ENCODE results near the gene PTPRN2.
"Not testable (repeated sequence)": the region's sequence is repeated elsewhere in the genome, so short reads cannot be mapped to it uniquely, and the experiment has no call there.

Gene PTPRN2

DNA sequence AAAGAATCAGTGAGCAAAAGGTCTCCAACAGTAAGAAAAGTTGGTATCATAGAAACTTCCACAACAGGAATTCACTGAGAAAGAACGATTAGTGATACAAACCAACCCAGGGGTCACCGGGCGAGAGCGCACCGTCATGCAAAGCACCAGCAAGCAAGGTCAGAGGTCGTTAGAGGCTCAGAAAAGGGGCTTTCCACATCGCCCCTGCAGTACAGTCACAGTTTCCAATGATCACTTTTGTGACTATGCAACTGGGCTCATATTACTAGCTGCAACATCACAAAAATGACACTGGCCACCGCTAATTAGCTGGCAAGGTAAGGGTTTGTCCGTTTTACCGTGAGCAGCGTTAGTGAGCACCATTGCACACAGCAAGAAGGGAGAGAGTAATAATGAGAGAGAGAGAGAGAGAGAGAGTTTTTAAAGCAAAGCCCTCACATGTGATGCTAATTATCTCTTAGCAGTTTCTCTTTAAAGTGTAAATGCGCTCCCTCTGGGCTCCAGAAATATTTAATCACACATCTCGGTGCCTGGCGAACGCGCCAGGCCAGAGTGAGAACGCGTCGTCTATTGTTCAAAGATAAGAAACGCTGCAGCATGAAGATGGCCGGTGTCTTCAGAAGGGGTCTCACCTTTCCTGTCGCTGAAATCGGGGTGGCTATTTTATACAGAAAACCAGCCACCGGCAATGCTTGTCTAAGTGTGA, 1013.4 kb downstream of the PTPRN2 start:
- DNase-seq = no peak

DNA sequence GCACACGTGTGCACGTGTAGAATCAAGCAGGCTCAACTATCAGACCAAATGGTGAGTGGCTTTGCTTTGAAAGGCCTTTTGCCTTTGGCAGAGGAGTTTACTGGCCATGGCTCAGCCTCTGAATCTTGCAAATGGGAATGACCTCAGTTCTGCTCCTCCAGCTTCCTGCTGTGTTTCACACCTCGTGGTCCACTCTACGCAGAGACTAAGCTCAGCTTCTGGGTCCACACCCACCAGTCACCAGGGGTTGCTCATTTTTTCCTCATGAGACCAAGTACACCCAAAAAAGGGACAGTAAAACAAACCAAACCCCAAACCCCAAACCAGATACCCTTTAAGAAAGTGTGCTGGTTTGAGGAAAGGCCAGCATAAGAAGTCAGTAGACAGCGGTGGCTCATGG, 1014.4 kb downstream of the PTPRN2 start:
- DNase-seq = no peak

DNA sequence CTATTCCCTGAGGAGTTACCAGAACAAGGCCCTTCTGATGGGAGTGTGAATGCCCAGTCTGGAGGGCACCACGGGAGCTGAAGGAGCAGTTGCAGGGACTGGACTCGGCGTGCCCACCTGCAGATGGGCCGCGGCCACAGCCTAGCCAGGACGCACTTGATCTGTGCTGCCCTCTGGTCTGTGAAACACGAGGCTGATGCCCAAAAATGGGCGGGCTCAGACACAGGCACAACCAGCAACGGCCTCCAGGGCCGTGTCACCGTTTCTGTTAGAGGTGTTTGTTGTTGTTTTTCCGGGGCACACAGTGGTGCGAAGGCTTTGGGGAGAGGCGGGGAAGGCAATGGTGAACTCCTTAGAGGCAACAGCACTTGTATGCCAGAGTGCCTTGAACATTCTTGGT, 1015.0 kb downstream of the PTPRN2 start:
- DNase-seq = no peak

DNA sequence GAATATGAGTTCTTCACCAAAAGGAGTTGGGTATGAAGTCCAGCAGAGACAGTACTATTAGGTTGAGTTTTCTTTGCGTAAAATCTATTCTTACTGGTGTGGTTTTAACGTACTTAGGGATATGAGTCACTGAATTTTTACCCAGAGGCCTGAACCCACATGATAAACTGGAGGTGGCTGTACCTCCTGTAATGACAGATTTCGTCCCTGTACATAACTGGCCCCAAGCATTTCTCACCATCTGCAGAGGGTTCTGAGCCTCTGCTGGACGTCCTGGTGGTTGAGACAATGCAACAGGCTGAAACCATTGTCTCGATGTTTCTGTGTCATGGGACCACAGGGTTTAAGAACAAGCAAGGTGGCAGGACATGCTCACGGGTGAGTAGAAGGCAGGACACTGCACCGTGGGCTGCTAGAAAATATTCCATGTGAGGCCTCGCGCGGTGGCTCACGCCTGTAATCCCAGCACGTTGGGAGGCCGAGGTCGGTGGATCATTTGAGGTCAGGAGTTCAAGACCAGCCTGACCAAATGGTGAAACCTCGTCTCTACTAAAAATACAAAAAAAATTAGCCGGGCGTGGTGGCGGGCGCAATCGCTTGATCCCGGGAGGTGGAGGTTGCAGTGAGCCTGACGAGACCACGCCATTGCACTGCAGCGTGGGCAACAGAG, 1017.0 kb downstream of the PTPRN2 start:
- DNase-seq = no peak

DNA sequence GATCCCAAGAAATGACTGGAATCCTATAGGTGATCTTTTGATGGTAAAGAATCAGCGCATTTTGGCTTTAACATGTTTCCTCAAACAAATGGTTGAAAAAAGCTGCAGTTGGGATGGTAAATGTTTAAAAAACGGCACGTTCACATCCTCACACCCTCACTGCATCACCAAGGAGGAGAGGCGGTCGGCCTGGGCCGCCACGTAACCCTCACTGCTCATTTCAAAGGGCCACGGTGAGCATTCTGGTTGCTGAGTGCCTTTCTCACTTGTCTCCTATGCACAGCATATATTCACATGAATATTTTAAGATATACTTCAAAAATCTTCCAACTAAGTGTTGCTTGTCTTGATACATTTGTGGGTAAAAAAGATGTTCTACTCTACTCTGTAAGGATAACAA, 1017.7 kb downstream of the PTPRN2 start:
- no peak for DNase-seq

DNA sequence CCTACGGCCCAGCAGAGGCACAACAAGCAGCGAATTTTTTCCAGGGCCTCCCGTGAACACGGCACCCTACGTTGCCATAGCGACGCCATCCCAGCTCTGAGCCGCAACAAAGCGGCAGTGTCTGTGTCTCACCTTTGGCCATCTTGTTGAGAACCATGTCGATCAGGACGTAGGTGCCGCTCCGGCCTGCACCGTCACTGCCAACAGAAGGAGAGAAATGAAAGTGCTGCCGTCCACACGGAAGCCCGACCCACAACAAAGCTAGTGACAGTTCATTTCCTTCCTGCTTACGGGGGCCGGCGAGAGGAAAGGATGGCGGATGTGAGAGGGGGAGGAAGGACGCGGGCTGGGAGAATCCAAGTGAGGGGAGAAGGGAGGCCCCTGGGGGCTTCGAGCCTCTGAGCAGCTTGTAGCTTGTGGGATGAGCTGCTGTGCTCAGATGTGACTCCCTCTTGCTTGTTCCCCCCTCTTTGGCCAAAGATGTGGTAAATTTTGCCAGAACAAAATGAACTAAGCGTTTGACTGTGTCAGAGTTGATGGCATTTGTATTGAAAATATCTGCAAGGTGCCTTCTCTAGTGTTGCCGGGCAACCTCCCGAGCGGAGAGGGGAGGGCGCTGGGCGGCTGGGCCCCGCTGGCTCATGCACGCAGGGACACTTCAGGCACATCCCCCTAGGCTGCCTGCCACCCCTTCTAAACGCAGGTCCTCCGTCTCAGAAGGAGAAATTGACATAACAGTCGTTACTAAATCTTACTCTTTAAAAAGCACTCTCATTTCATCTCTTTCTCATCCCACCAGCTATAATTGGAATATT, 1018.6 kb downstream of the PTPRN2 start:
- peak; percentile 62 for DNase-seq

DNA sequence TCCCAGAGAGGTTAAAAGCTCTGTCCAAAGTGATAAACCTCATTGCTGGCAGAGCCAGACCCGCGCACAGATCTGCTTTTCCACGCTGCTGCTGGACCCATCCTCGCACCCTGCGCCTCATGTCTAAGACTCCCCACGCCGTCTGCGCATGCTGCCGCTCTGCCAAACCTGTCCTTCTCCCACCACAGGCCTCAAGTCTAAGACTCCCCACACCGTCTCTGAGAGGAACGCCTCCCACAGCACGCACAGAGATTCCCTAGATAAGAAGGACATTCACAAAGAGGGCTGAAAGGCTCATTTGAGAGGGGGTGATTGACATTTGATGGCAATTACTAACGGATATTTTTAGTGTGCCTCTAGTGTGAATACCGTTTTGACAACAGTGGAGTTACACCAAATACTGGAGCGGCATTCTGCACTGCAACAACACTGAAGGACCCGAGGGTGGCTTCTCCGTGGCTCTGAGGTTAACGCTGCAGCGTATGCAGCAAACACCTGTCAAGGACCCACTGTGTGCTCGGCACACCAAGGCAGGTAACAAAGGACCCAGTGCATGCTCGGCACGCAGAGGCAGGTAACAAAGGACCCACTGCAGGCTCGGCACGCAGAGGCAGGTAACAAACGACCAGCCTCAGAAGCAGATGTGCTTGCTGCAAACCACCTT, 1019.4 kb downstream of the PTPRN2 start:
- DNase-seq = no peak

DNA sequence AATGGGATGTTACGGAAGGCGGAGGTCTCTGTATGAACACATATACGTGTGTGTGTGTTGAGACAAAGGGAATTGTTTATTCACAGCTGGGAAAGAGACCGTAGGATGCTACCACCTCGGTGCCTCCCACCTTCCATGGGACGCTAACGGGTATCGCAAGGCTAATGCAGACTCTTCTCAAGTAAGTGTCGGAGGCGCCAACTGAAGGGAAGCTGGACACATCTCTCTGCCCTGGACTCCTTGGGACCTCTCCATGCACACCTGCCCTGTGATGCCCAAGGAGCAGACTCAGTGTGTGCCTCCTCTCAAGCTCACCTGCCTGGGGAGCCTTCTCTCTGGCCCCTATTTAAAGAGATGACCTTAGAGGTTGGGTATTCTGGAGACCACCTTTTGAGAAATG, 1020.0 kb downstream of the PTPRN2 start:
- DNase-seq = no peak

DNA sequence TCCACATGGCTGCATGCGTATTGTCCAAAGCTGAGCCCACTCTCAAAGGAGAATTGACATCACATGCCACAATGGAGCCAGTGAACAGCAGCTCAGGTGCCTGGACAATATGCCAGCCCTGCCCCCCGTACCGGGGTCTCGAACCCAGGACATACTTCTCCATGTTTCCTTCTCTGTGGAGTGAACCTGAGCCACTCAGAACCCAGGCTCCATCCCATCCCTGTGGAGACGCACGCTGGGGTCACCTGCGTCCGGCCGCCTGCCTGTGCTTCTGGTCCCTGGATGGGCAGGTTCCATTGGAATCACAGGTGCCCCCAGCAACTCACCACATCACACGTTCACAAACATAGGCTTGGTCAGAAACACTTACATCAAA, 1021.0 kb downstream of the PTPRN2 start:
- DNase-seq = no peak

DNA sequence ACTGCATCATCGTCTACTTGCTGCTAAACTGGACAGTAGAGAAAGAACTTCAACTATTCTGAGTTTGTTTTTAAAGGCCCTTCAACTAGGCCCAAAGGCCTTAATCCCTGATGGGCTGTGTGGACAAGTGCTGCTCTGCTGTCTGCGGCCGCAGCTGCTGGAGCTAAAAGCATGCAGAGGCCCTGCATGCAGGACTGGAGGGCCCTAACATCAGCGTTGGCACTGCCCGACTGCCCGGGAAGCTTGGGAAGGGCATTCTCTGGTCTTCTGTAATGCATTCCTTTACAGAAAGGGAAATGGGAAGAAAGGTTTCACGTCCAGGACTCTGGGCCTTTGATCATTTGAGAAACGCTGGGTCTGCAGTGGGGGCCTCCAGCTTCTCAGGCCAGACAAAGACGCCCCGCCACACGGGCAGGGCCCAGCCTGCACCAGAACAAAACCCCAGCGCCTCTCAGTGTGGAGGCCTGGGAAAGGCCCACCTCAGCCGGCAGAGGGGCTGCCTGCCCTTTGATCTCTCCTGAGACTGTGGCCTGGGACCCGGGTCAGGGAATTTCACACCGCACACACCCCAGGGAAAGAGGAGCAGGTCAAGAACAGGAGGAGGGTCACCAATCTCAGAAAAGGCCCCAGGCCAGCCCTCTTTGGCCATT, 1021.5 kb downstream of the PTPRN2 start:
- no peak for DNase-seq

DNA sequence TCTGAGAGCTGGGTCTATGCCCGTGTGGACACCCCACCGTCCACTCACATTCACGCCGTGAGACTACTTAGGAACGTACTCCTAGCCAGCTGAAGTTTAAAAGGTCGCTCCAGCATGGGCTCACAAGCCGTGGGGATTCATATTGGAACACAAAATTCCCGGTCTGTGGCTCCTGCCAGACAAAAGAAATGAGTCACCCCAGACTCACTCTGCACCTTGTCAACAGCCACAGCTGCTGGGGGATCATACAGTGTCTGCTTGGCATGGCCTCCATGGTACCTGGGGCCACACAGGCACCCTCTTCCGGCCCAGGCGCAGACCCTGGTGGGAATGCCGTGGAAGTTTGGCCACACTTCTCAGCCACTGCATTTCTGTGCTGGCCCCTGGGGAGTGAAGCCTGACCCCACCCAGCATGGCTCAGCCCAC, 1022.4 kb downstream of the PTPRN2 start:
- no peak for DNase-seq

DNA sequence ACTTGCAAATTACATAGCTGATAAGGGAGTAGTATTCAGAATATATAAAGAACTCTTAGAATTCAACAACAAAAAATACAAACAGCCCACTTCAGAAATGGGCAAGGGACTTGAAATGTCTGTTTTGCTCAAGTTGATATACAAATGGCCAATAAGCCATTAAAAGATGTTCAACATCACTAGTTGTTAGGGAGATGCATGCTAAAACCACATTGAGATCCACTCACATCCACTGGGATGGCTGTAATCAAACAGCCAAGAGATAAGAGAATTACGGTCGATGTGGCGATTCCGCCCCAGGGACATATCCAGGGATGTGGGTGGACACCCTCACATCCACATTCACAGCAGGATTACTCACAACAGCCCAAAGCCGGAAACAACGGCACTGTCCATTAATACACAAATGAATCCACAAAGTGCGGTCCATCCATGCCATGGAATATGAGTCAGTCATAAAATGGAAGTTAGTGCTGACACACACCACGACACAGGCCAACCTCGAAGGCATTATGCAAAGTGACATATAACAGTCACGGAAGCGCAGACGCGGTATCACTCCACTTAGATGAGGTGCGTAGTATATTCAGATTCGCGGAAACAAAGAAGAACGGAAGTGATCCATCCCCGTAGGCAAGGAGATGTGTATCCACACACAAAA, 1023.0 kb downstream of the PTPRN2 start:
- no peak for DNase-seq

DNA sequence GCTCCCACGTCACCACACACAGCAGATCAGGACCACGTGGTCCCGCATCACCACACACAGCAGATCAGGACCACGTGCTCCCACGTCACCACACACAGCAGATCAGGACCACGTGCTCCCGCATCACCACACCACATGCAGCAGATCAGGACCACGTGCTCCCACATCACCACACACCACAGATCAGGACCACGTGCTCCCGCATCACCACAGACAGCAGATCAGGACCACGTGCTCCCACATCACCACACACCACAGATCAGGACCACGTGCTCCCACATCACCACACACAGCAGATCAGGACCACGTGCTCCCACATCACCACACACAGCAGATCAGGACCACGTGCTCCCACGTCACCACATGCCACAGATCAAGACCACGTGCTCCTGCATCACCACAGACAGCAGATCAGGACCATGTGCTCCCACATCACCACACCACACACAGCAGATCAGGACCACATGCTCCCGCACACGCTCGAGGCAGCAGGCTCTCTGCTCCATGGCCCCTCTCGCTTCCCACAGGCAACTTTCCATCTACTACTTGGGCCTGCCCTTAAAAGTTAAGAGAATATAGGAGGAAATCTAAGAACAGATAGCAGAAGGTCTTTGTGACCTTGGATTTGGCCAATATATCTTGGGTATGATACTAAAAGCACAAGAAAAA, 1024.0 kb downstream of the PTPRN2 start:
- not testable (repeated sequence) for DNase-seq

DNA sequence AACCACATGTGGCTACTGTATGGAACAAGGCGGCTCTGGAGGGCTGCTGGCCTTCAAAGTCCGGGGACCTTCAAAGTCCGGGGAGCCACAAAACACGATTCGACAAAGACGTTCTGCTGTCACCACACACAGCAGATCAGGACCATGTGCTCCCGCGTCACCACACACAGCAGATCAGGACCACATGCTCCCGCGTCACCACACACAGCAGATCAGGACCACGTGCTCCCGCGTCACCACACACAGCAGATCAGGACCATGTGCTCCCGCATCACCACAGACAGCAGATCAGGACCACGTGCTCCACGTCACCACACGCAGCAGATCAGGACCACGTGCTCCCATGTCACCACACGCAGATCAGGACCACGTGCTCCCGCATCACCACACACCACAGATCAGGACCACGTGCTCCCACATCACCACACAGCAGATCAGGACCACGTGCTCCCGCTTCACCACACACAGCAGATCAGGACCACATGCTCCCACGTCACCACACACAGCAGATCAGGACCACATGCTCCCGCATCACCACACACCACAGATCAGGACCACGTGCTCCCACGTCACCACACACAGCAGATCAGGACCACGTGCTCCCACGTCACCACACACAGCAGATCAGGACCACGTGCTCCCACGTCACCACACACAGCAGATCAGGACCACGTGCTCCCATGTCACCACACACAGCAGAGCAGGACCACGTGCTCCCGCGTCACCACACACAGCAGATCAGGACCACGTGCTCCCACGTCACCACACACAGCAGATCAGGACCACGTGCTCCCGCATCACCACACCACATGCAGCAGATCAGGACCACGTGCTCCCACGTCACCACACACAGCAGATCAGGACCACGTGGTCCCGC, 1024.9 kb downstream of the PTPRN2 start:
- not testable (repeated sequence) for DNase-seq

DNA sequence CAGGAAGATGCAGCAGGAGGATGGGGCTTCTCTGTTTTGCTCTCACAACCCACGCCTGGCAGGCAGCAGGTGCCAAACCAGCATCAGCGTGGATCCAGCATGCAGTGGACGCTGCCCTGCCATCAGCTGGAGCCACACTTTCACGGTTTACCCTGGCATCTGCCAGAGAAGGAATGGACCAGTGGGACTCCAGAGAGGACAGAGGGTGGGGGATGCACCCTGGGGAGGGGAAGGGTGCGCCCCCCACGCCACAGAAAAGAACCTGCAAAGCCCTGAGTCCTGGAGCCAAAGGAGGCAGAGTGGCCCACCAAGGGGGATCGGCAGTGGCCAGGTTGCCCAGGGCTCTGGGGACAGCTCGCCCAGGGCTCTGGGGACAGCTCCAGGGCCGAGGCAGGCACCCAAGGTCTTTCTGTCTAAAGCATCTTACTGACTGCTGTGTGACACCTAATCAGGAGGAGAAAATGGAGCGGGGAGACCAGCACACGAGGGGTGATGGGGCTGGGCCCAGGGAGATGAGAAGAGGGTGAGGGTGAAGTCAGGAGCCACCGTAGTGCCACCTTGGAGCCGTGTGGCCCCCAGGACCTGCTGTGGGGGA, 1025.7 kb downstream of the PTPRN2 start:
- no peak for DNase-seq

DNA sequence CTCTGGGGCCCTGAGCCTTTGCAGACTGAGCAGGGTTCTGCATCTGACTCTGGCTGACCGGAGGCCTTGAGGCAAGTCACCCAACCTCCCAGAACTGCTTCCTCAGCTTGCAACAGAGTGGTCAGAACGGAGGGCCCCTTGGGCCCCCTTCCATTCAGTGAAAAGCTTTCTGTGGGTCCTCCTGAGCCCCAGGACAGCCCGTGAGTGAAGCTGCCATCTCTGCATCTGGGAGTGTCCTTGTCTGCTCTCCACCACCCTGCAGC, 1026.2 kb downstream of the PTPRN2 start:
- DNase-seq = no peak

DNA sequence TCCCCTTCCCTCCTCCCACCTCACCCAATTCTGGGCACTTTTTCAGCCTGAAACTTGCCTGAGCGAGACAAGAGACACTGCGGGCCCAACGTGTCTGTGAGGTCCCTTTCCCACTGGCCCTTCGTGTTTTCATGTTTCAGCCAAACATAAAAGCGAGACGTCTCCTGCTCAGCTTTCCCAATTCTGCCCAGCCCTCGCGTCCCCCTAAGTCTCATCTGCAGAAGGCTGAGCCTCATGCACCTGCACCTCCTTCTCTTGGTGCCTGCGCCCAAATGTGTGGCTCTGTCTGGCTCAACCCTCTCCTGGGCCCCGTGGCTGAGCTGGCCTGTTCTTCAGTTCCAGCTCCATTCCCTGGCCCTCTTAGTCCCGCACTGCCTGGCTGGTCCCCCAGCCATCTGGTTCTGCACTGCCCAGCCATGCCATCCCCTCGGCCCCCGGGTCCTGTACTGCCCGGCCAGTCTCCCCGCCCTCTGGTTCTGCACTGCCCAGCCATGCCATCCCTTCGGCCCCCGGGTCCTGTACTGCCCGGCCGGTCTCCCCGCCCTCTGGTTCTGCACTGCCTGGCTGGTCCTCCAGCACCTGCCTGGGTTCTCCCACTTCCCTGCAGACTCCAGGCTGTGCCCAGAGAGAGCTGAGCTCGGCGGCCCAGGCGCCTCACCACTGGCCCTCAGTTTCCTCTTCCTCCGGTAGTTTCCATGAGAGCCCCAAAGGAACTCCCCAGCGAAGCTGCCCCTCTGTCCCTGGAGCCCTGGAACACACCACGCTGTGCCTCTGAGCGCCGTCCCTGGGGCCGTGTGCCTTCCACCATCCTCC, 1026.7 kb downstream of the PTPRN2 start:
- DNase-seq = no peak

DNA sequence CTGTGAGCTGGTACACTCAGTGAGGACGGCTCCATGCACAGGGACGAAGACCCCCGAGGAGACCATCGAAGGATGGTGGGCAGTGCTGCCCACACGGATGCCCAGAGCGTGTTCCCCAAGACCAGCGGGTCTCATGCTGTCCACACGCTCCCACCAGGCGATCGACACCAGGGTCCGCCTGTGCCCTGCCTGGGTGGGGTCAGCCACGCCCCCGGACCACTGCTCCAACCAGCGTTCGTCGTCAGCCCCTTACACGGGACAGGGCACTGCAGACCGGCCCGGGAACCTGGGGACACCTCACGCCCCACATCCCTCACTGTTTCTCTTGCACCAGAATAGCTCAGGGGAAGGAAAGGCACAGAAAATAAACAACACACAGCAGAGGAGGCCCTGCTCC, 1027.4 kb downstream of the PTPRN2 start:
- DNase-seq = no peak

DNA sequence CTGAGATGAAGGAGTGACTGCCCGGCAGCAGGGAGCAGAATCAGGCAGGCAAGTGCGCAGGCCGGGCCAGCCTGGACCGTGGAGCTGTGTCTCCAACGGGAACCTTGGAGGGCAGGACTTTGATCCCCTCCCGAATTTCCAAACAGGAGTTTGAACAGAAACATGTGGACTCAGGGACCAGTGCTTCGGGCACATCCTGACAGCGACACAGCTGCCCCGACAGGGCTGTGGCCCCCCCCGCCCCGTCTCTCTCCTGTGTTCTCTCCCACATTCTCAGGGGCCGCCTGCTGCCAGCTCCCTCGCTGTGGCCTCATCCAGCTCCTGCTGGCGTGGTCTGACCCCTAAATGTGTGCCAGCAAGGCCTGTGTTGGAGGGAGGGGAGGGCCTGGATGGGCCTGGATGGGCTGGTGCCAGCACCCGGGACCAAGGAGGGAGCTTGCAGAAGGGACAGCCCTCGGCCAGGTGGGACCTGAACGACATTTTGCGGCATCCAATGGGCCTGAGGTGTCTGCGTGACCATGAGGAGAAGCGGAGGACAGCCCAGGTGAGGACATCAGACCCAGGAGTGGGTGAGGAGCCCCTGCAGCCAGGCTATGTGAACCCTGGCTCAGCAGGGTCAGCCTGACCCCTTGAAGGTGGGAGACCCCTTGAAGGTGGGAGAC, 1027.9 kb downstream of the PTPRN2 start:
- DNase-seq = no peak
